Nephron progenitor cell (in vitro differentiated cells): ENCODE measurements around the gene IRF6.

Experiments
- DNase-seq: peaks from one replicate; pipeline ENCODE4 v3.0.0; 2021
- H3K27ac Mint-ChIP-seq: 2 replicates; pipeline ENCODE4 v1.8.0; 2021; ENCODE audit warnings: mild to moderate bottlenecking, moderate library complexity, mixed read lengths
- H3K27me3 Mint-ChIP-seq: 2 replicates; pipeline ENCODE4 v1.8.0; 2021; ENCODE audit warnings: mild to moderate bottlenecking, low read depth, mixed read lengths; ENCODE audit not compliant: poor library complexity
- H3K36me3 Mint-ChIP-seq: 2 replicates; pipeline ENCODE4 v1.8.0; 2021; ENCODE audit warnings: low read depth, mixed read lengths
- H3K4me1 Mint-ChIP-seq: 2 replicates; pipeline ENCODE4 v1.8.0; 2021; ENCODE audit warnings: mixed read lengths
- H3K4me3 Mint-ChIP-seq: 2 replicates; pipeline ENCODE4 v1.8.0; 2021; ENCODE audit warnings: mild to moderate bottlenecking, moderate library complexity, mixed read lengths
- H3K9me3 Mint-ChIP-seq: 2 replicates; pipeline ENCODE4 v1.8.0; 2021; ENCODE audit warnings: mild to moderate bottlenecking, moderate library complexity, mixed read lengths
- CTCF ChIP-seq: fragments of 200-600 bp; sonication (generic); IDR thresholded peaks from 2 replicates; pipeline ENCODE4 v1.5.0; 2021; ENCODE audit warnings: antibody characterized with exemption

Gene IRF6

GRCh38 chr1:209784265-209785169, 21.4 kb downstream of the IRF6 start, which contains the start of gene C1orf74:
Gene C1orf74 (minus strand): TSS chr1:209784559. CDS start chr1:209783634, 925 bp downstream.
- Mint-ChIP-seq H3K4me3 (peak within 1 kb of the TSS; percentile 91), H3K9me3 (peaks cover 15% of the 10 kb centered on the region), H3K27me3 (peaks cover 58% of the 10 kb centered on the region), H3K27ac (peak within 1 kb of the TSS; percentile 98), H3K36me3 (peaks cover 22% of the 10 kb centered on the region), H3K4me1 (peaks cover 21% of the 10 kb centered on the region)
- TF ChIP-seq CTCF, result no peak
- DNase-seq, result peak; percentile 100

GRCh38 chr1:209783386-209783785, 22.6 kb downstream of the IRF6 start:
- Mint-ChIP-seq H3K4me1 (peaks cover 21% of the 10 kb centered on the region), H3K27me3 (peaks cover 50% of the 10 kb centered on the region), H3K36me3 (peaks cover 22% of the 10 kb centered on the region), H3K9me3 (peaks cover 15% of the 10 kb centered on the region), H3K4me3 (peak overlapping the region; percentile 91), H3K27ac (no peak overlapping the region)
- no peak for TF ChIP-seq CTCF
- DNase-seq, result no peak

- H3K36me3 Mint-ChIP-seq, result peaks cover 19% of the 10 kb centered on the region
- TF ChIP-seq CTCF, result no peak
- peak overlapping the region; percentile 25 for H3K27ac Mint-ChIP-seq
- H3K4me1 Mint-ChIP-seq, result peaks cover 21% of the 10 kb centered on the region
- H3K4me3 Mint-ChIP-seq, result no peak overlapping the region
- no peak for DNase-seq
- H3K27me3 Mint-ChIP-seq, result peaks cover 22% of the 10 kb centered on the region
- H3K9me3 Mint-ChIP-seq, result peaks cover 7% of the 10 kb centered on the region
These were observed 25.7 kb downstream of the IRF6 start for GRCh38 chr1:209780268-209780667.

- DNase-seq, result no peak
- peaks cover 4% of the 10 kb centered on the region for H3K4me1 Mint-ChIP-seq
- no peak overlapping the region for H3K4me3 Mint-ChIP-seq
- no peak overlapping the region for H3K27ac Mint-ChIP-seq
- peaks cover 12% of the 10 kb centered on the region for H3K36me3 Mint-ChIP-seq
- no peaks in the 10 kb centered on the region for H3K9me3 Mint-ChIP-seq
- H3K27me3 Mint-ChIP-seq, result peaks cover 26% of the 10 kb centered on the region
- TF ChIP-seq CTCF, result no peak
These were observed 27.8 kb downstream of the IRF6 start for GRCh38 chr1:209778102-209778501.

- no peak for TF ChIP-seq CTCF
- Mint-ChIP-seq H3K36me3 (peaks cover 9% of the 10 kb centered on the region), H3K9me3 (no peaks in the 10 kb centered on the region), H3K4me3 (no peak overlapping the region), H3K4me1 (peaks cover 4% of the 10 kb centered on the region), H3K27me3 (peaks cover 24% of the 10 kb centered on the region), H3K27ac (no peak overlapping the region)
- no peak for DNase-seq
These were observed 28.4 kb downstream of the IRF6 start for GRCh38 chr1:209777587-209777986.
